Memory B cell (primary cell): ENCODE measurements around the gene TARBP1.

Source experiments
- ATAC-seq: fragments of 150-1000 bp; cut with Tn5 transposase; 2 replicates; pipeline ENCODE4 v1.10.0; 2021; ENCODE audit warnings: low read depth, mild to moderate bottlenecking, moderate library complexity
- DNase-seq, 2 donors: peaks; one replicate each; pipeline ENCODE4 v3.0.0; 2022; ENCODE audit warnings: low spot score in 2 of 2
- H3K27ac Mint-ChIP-seq: one replicate; pipeline ENCODE4 v1.8.0; 2022; ENCODE audit warnings: mild to moderate bottlenecking, moderate library complexity, mixed read lengths
- H3K27me3 Mint-ChIP-seq: one replicate; pipeline ENCODE4 v1.8.0; 2022; ENCODE audit warnings: mixed read lengths
- H3K36me3 Mint-ChIP-seq: one replicate; pipeline ENCODE4 v1.8.0; 2022; ENCODE audit warnings: mild to moderate bottlenecking, mixed read lengths
- H3K4me1 Mint-ChIP-seq: one replicate; pipeline ENCODE4 v1.8.0; 2022; ENCODE audit warnings: mixed read lengths
- H3K4me3 Mint-ChIP-seq: one replicate; pipeline ENCODE4 v1.8.0; 2022; ENCODE audit warnings: mild to moderate bottlenecking, moderate library complexity, mixed read lengths
- H3K9me3 Mint-ChIP-seq: one replicate; pipeline ENCODE4 v1.8.0; 2022; ENCODE audit warnings: mixed read lengths

The TARBP1 gene

GRCh38 chr1:234479866-234480265, 887 bp upstream of the TARBP1 start:
- Mint-ChIP-seq H3K4me3 (no peak overlapping the region), H3K4me1 (peaks cover 13% of the 10 kb centered on the region), H3K36me3 (peaks cover 5% of the 10 kb centered on the region), H3K27me3 (no peaks in the 10 kb centered on the region), H3K9me3 (peaks cover 5% of the 10 kb centered on the region), H3K27ac (no peak overlapping the region)
- no peak for DNase-seq
- no peak for ATAC-seq

DNA sequence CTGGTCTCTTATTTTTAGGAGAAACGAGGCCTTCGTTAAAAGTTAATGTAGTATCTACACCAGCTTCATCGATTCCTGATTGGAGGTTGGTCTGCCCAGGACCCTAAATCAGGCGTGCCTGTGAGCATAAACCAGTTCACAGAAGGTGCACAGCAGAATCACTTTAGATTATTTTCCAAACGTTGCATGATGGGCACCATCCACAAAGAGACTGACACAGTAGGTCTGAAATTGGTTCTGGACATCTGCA, 256 bp upstream of the TARBP1 start:
- Mint-ChIP-seq H3K36me3 (peaks cover 5% of the 10 kb centered on the region), H3K9me3 (peaks cover 5% of the 10 kb centered on the region), H3K27ac (peak overlapping the region; percentile 64), H3K4me3 (peak overlapping the region; percentile 72), H3K4me1 (peaks cover 13% of the 10 kb centered on the region), H3K27me3 (no peaks in the 10 kb centered on the region)
- ATAC-seq (no peak), DNase-seq (no peak)

GRCh38 chr1:234478152-234478480, 863 bp downstream of the TARBP1 start:
- Mint-ChIP-seq H3K36me3 (peaks cover 5% of the 10 kb centered on the region), H3K4me3 (peak overlapping the region; percentile 82), H3K27ac (peak overlapping the region; percentile 79), H3K9me3 (peaks cover 5% of the 10 kb centered on the region), H3K27me3 (no peaks in the 10 kb centered on the region), H3K4me1 (peaks cover 18% of the 10 kb centered on the region)
- ATAC-seq (peak; percentile 68), DNase-seq (peak in 1 of 2 donors; percentile 62)

DNA sequence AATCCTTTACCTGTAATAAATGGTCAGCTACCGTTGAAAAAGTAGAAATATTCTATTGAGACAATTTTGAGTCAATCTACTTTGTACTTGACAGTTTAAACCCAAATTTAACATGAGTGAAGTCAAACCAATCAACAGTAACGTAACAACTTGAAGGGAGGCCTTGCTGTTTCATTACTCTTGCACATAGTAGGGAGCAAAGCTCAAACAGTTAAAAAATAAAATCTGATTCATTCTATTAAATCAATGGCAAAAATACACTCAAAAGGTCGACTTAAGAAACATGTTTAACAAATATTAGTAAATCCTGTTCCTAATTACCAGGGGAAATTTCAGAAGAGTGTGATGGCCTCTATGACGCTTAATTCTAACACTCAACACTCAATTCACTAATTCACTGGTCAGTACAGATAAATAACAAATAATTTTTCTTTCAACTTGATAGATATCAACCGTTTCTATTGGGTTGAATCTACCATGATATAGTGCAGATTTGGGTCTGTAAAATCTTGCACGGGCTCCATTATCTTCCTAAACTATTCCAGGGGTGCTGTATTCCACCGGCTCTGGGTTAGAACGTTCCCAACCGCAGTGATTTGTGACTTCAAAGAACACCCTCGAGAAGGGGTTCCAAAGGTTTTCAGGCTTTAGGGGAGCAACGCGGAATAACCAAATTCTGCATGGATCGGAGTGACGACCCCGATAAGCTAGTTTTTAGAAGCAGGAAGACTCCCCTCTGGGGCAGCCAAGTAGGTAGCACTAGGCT, 1.4 kb downstream of the TARBP1 start:
- Mint-ChIP-seq H3K4me1 (peaks cover 19% of the 10 kb centered on the region), H3K27me3 (no peaks in the 10 kb centered on the region), H3K9me3 (peaks cover 5% of the 10 kb centered on the region), H3K36me3 (peaks cover 5% of the 10 kb centered on the region), H3K4me3 (peak overlapping the region; percentile 82), H3K27ac (peak overlapping the region; percentile 79)
- no peak for DNase-seq
- ATAC-seq = no peak

DNA sequence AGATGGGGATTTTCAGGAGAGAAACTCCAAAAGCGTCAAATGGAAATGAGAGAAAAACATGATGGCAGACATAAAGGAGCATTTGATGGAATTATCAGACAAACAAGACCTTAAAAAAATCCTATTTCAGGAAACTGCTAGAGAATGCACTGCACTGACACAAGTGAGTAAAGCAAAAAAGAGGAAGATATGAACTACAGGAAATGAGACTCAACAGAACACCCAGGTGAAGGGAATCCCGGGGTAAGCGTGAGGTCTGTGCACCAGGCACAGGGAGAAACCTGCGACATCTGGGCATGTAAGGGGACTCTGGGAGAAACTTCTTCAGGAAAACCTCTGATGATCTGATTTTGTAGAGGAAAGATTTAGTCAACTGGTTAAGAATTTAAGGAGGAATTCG, 2.8 kb downstream of the TARBP1 start:
- Mint-ChIP-seq H3K9me3 (peaks cover 5% of the 10 kb centered on the region), H3K4me1 (peaks cover 19% of the 10 kb centered on the region), H3K27ac (peak overlapping the region; percentile 36)

GRCh38 chr1:234475167-234475793, 3.7 kb downstream of the TARBP1 start:
- ATAC-seq (no peak), DNase-seq (no peak)
- Mint-ChIP-seq H3K4me1 (peaks cover 19% of the 10 kb centered on the region), H3K4me3 (no peak overlapping the region), H3K9me3 (peaks cover 5% of the 10 kb centered on the region), H3K27ac (no peak overlapping the region), H3K27me3 (no peaks in the 10 kb centered on the region), H3K36me3 (peaks cover 5% of the 10 kb centered on the region)

More for the DNA sequence above, 2.8 kb downstream of the TARBP1 start:
- ATAC-seq (no peak), DNase-seq (no peak)
- peak overlapping the region; percentile 61 for H3K4me3 Mint-ChIP-seq
- no peaks in the 10 kb centered on the region for H3K27me3 Mint-ChIP-seq
- H3K36me3 Mint-ChIP-seq = peaks cover 5% of the 10 kb centered on the region

GRCh38 chr1:234474375-234474774, 4.6 kb downstream of the TARBP1 start:
- Mint-ChIP-seq H3K4me1 (peaks cover 18% of the 10 kb centered on the region), H3K4me3 (no peak overlapping the region), H3K27ac (no peak overlapping the region), H3K27me3 (no peaks in the 10 kb centered on the region), H3K36me3 (peaks cover 11% of the 10 kb centered on the region), H3K9me3 (peaks cover 5% of the 10 kb centered on the region)
- DNase-seq (no peak), ATAC-seq (no peak)

DNA sequence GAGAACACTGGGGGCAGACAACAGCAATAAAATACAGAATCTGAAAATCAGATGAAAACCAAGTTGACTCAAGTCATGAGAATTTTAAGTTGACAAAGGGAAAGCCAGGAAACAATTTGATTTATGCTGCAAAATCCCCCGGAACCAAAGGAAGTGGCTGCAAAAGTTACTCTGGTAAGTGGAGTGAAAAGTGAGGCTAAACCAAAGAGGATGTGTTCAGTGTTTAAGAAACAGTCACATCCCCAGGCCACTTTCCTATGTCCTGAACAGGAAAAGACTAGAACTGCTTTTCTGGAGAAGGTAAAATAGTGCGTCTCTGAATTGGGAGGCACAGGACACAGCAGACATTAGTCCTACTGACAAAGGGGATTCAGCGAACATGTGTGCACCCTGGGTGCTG, 5.9 kb downstream of the TARBP1 start:
- peaks cover 5% of the 10 kb centered on the region for H3K9me3 Mint-ChIP-seq
- H3K27me3 Mint-ChIP-seq = no peaks in the 10 kb centered on the region
- ATAC-seq = no peak
- no peak for DNase-seq
- no peak overlapping the region for H3K27ac Mint-ChIP-seq
- peaks cover 15% of the 10 kb centered on the region for H3K36me3 Mint-ChIP-seq
- H3K4me3 Mint-ChIP-seq = no peak overlapping the region
- H3K4me1 Mint-ChIP-seq = peaks cover 17% of the 10 kb centered on the region

DNA sequence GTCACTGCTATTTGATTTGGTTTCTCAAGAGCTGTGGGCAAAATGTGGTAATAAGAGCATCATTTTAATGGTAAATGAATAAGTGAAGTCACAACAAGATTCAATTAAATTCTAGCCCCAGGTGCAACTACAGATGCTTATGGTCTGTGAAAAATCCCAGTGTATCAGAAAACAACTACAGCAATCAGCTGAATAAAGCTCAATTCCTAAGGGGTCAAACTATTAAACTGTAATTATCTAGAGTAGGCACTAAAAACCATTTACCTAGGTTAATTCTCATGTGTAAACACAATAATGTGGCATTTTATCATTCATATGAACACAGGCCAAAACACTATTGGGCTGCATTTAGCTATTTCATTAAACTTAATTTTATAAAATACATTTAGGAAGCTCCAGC, 9.6 kb downstream of the TARBP1 start:
- H3K4me3 Mint-ChIP-seq = no peak overlapping the region
- no peaks in the 10 kb centered on the region for H3K9me3 Mint-ChIP-seq
- H3K4me1 Mint-ChIP-seq = peaks cover 9% of the 10 kb centered on the region
- no peak overlapping the region for H3K27ac Mint-ChIP-seq
- DNase-seq (no peak), ATAC-seq (no peak)
- H3K36me3 Mint-ChIP-seq = peaks cover 30% of the 10 kb centered on the region
- no peaks in the 10 kb centered on the region for H3K27me3 Mint-ChIP-seq

GRCh38 chr1:234468580-234468979, 10.4 kb downstream of the TARBP1 start:
- no peak for DNase-seq
- no peak for ATAC-seq
- H3K4me1 Mint-ChIP-seq = peaks cover 7% of the 10 kb centered on the region
- no peak overlapping the region for H3K27ac Mint-ChIP-seq
- no peaks in the 10 kb centered on the region for H3K27me3 Mint-ChIP-seq
- H3K36me3 Mint-ChIP-seq = peaks cover 30% of the 10 kb centered on the region
- H3K4me3 Mint-ChIP-seq = no peak overlapping the region
- H3K9me3 Mint-ChIP-seq = no peaks in the 10 kb centered on the region

DNA sequence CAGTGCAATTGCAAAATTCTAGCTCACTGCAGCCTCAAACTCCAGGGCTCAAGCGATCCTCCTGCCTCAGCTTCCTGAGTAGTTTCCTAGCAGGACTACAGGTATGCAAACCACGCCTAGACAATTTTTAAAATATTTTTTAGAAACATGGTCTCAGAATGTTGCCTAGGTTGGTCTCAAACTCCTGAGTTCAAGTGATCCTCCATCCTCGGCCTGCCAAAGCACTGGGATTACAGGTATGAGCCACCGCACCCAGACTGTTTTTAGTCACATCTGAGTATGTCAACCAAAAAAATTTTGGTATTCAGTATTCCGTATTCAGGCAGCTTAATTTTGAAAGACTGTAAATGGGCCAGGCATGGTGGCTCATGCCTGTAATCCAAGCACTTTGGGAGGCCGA, 11.2 kb downstream of the TARBP1 start:
- H3K36me3 Mint-ChIP-seq = peaks cover 32% of the 10 kb centered on the region
- H3K27ac Mint-ChIP-seq = no peak overlapping the region
- H3K27me3 Mint-ChIP-seq = no peaks in the 10 kb centered on the region
- peaks cover 3% of the 10 kb centered on the region for H3K4me1 Mint-ChIP-seq
- no peak overlapping the region for H3K4me3 Mint-ChIP-seq
- ATAC-seq = no peak
- no peak for DNase-seq
- H3K9me3 Mint-ChIP-seq = no peaks in the 10 kb centered on the region

DNA sequence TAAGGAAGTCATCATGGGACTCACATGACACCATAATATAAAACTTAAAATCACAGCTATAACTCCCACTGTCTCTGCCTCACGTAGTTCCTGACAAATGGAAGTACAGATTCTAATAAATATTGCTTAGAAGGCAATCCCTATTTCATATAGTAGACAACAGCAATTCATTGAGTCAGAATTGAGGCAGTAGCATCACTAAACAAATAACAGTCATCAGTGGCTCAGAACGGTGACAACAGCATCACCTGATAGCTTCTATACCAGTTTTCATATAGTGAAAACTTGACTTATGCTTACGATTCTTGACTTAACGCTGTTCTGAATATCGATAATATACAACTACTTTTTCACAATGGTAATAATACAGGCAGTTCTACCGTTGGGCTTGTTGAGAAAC, 12.0 kb downstream of the TARBP1 start:
- Mint-ChIP-seq H3K27ac (no peak overlapping the region), H3K9me3 (no peaks in the 10 kb centered on the region), H3K4me1 (peaks cover 3% of the 10 kb centered on the region), H3K4me3 (no peak overlapping the region), H3K36me3 (peaks cover 36% of the 10 kb centered on the region), H3K27me3 (no peaks in the 10 kb centered on the region)
- no peak for ATAC-seq
- no peak for DNase-seq

DNA sequence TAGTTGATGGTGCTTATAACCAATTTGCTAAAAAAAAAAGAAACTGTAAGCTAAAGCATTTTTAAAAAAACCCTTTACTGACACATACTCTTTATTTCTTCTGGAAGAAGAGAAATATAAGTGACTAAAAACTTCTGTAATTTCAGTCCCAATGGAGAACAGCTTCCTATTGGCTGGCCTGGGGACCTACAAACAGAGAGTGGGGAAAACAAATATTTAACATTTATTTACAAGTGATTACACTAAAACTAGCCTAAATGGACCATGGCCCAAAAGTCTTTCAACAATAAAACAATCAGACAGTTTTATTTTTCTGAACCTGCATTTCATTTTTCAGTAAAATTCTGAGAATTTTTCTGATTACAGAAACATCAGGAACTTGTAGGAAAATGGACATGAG, 15.2 kb downstream of the TARBP1 start:
- DNase-seq (no peak), ATAC-seq (no peak)
- Mint-ChIP-seq H3K9me3 (no peaks in the 10 kb centered on the region), H3K36me3 (peaks cover 38% of the 10 kb centered on the region), H3K4me3 (no peak overlapping the region), H3K27me3 (no peaks in the 10 kb centered on the region), H3K4me1 (peaks cover 3% of the 10 kb centered on the region), H3K27ac (no peak overlapping the region)

GRCh38 chr1:234460652-234461051, 18.3 kb downstream of the TARBP1 start:
- H3K27ac Mint-ChIP-seq = no peak overlapping the region
- no peak overlapping the region for H3K4me3 Mint-ChIP-seq
- H3K27me3 Mint-ChIP-seq = no peaks in the 10 kb centered on the region
- no peaks in the 10 kb centered on the region for H3K9me3 Mint-ChIP-seq
- peaks cover 34% of the 10 kb centered on the region for H3K36me3 Mint-ChIP-seq
- DNase-seq = no peak
- no peak for ATAC-seq
- no peaks in the 10 kb centered on the region for H3K4me1 Mint-ChIP-seq
